ENCODE measurements around the gene SEC31A.

DNA sequence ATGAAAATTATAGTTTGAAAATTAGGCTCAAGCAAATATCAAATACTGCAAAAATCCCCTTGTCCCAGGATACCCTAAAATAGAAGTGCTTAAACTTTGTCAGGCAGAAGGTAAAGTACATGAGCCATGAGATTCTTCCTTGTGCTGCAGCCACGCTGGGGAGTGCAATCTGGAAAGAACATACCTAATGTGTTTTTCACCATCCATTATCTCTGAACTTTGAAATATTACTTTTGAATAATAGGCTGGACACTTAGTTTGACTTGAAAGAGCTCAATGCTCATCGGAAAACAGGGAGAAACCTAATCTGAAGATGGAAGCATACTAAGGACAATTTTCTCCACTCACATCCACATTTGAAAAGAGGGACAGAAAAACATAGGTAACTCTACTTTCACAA is 28.4 kb upstream of the SEC31A start:
- no peak for TF ChIP-seq EP300 (IDR thresholded peaks at IDR 0.05)
- TF ChIP-seq, protein P1, sequence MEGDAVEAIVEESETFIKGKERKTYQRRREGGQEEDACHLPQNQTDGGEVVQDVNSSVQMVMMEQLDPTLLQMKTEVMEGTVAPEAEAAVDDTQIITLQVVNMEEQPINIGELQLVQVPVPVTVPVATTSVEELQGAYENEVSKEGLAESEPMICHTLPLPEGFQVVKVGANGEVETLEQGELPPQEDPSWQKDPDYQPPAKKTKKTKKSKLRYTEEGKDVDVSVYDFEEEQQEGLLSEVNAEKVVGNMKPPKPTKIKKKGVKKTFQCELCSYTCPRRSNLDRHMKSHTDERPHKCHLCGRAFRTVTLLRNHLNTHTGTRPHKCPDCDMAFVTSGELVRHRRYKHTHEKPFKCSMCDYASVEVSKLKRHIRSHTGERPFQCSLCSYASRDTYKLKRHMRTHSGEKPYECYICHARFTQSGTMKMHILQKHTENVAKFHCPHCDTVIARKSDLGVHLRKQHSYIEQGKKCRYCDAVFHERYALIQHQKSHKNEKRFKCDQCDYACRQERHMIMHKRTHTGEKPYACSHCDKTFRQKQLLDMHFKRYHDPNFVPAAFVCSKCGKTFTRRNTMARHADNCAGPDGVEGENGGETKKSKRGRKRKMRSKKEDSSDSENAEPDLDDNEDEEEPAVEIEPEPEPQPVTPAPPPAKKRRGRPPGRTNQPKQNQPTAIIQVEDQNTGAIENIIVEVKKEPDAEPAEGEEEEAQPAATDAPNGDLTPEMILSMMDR (IDR thresholded peaks at IDR 0.05) = no peak

All from sigmoid colon (tissue), 4 donors.